Pancreas (tissue), 10 donors: ENCODE measurements around the gene AGGF1. TPM values are rescaled to one million over a fixed set of nuclear protein-coding genes. Genes with fewer than 3 reads are reported as not detected.

Experiments used
- ATAC-seq, 4 donors: fragments of 200-7000 bp; cut with Tn5 transposase; one replicate each; pipeline versions ENCODE4 v1.8.0 to v1.9.1; 2020; ENCODE audit warnings: mild to moderate bottlenecking in 4 of 4, moderate library complexity in 4 of 4
- DNase-seq, 6 donors: peaks; one replicate each; pipeline ENCODE4 v3.0.0-alpha.2; 2020
- FAIRE-seq: peaks from 2 replicates; lab custom pipeline; 2012; peaks lifted over from hg19 to GRCh38; lab: Jason Lieb, UNC
- H3K27ac ChIP-seq, 4 donors: fragments of 200-600 bp; sonication (generic); 1 replicate in 3 of 4; 2 replicates in 1 of 4; pipeline versions ENCODE4 v1.5.0 to v1.8.0; 2020
- H3K27me3 ChIP-seq, 4 donors: fragments of 200-600 bp; one replicate each; pipeline ENCODE4 v1.8.0; 2021
- H3K36me3 ChIP-seq, 3 donors: fragments of 200-600 bp; sonication (generic) in 1 of 3; one replicate each; pipeline versions ENCODE4 v1.5.0 to v1.8.0; 2020 to 2021
- H3K4me1 ChIP-seq, 3 donors: fragments of 200-600 bp; one replicate each; pipeline ENCODE4 v1.8.0; 2021
- H3K4me3 ChIP-seq, 4 donors: fragments of 200-600 bp; sonication (generic) in 2 of 4; one replicate each; pipeline versions ENCODE4 v1.5.0 to v1.8.0; 2020 to 2021
- H3K9me3 ChIP-seq, 4 donors: fragments of 200-600 bp; one replicate each; pipeline ENCODE4 v1.8.0; 2021
- WGBS, 2 donors: extraction: QIAGEN DNeasy Blood & Tissue Kit; methylation state at CpG; one replicate each; pipeline ENCODE4 v1.1.7; 2013; 5-methylcytosine and 5-hydroxymethylcytosine counted together
- intact Hi-C, 3 donors: fragments of 100-400 bp; cut with DNase I; formaldehyde crosslinking; loops; one replicate each; pipeline versions ENCODE4 v1.11.1 to v1.14.2; 2022
- polyA plus RNA-seq, 2 donors: library from polyadenylated mRNA; stranded (reverse); fragments of 200-250 nt; gene quantifications; one replicate each; pipeline ENCODE4 v1.2.3, GENCODE V29; 2013
- total RNA-seq, 6 donors: library from RNA; stranded (reverse); fragmentation: NEBNext Ultra II Directional in 4 of 6; extraction: Animal tissue kit (Norgen Biotek cat#: 25700) in 4 of 6; gene quantifications; one replicate each; pipeline versions ENCODE4 v1.2.1 to v1.2.4, GENCODE V29; 2021 to 2023
- TF ChIP-seq, protein P1 (sequence below), 4 donors: fragments of 200-600 bp; sonication (generic) in 3 of 4; IDR thresholded peaks; one replicate each; pipeline versions ENCODE4 v1.5.0 to v1.8.0; 2021; ENCODE audit warnings: antibody characterized with exemption in 4 of 4
- donor health status: healthy with polysubstance abuse.
- donor health status: DM: no; HTN: no; CAD: no; lungs with moderate emphysema.
- donor health status: DM: no; HTN: no; CAD: no.
- donor health status: control.
- donor health status: control.
- donor health status: Bipolar disorder and iron deficiency.
- donor health status: DM: yes; HTN: yes; CAD: no.
- donor health status: DM: no; HTN: no; CAD: no.
- donor health status: DM: no; HTN: no; CAD: no.
- donor health status: DM: yes; HTN: yes; CAD: no.

The AGGF1 gene
- total and polyA plus RNA-seq, 8 donors: 3.7 to 12.9 (median 8.5) TPM

DNA sequence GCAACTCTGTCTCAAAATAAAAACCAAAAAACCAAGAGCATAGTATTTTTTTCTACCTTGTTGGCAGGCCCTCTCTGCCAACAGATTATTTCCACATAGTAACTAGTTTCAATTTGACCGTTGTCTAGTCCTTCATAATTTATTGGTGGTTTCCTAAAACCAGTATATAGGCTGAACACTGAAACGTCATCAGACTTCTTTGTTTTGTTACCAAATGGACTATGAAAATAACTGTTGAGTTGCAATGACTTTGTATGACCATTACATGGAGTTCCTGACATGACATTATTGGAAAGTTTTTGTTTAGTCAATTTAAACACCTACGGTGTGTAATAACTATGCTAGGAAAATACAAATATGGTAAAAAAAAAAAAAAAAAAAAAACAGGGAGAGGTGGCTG, 1.7 kb downstream of the AGGF1 start:
- H3K36me3 ChIP-seq: peaks cover 0 to 13% (median 0%) of the 10 kb centered on the region in 3 donors
- TF ChIP-seq, protein P1, sequence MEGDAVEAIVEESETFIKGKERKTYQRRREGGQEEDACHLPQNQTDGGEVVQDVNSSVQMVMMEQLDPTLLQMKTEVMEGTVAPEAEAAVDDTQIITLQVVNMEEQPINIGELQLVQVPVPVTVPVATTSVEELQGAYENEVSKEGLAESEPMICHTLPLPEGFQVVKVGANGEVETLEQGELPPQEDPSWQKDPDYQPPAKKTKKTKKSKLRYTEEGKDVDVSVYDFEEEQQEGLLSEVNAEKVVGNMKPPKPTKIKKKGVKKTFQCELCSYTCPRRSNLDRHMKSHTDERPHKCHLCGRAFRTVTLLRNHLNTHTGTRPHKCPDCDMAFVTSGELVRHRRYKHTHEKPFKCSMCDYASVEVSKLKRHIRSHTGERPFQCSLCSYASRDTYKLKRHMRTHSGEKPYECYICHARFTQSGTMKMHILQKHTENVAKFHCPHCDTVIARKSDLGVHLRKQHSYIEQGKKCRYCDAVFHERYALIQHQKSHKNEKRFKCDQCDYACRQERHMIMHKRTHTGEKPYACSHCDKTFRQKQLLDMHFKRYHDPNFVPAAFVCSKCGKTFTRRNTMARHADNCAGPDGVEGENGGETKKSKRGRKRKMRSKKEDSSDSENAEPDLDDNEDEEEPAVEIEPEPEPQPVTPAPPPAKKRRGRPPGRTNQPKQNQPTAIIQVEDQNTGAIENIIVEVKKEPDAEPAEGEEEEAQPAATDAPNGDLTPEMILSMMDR (IDR thresholded peaks at IDR 0.05): no peak
- DNase-seq (no peak), FAIRE-seq (no peak), ATAC-seq (no peak)
- no peak overlapping the region for H3K27ac ChIP-seq
- H3K9me3 ChIP-seq: no peaks in the 10 kb centered on the region
- peaks cover 7 to 21% (median 8%) of the 10 kb centered on the region in 3 donors for H3K4me1 ChIP-seq
- intact Hi-C loops: no loop called here
- no peaks in the 10 kb centered on the region for H3K27me3 ChIP-seq
- peak overlapping the region in 1 of 4 donors; percentile 88 for H3K4me3 ChIP-seq
- 87 to 90% methylated on average over 3 of the region's 3 CpGs for WGBS, 2 donors

DNA sequence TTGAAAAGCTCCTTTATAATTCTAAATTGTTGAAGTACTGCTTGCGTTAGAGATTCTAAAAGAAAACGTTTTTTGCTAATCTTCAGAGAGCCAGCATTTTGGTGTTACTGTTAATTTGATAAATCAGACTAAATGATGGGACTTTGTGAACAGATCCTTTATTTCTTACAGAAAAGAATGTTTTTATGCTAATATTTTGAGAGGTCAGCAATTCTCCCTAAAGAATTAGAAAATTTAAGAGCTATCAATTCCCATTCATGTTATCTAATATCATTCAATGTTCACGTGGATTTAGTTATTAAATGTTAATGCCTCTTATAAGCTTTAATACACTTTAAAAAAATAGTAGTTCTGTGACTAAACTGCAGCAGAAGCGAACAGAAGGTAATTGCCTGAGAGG, 2.4 kb downstream of the AGGF1 start:
- DNase-seq: no peak
- no peak for ATAC-seq
- H3K4me1 ChIP-seq: peaks cover 7 to 21% (median 8%) of the 10 kb centered on the region in 3 donors
- intact Hi-C loops: no loop called here
- no peak overlapping the region for H3K27ac ChIP-seq
- peaks cover 0 to 21% (median 0%) of the 10 kb centered on the region in 3 donors for H3K36me3 ChIP-seq
- WGBS, 2 donors: 71 to 77% methylated on average over 4 of the region's 4 CpGs
- TF ChIP-seq, protein P1 (IDR thresholded peaks at IDR 0.05): no peak
- H3K9me3 ChIP-seq: no peaks in the 10 kb centered on the region
- no peak overlapping the region for H3K4me3 ChIP-seq
- no peak for FAIRE-seq
- no peaks in the 10 kb centered on the region for H3K27me3 ChIP-seq

DNA sequence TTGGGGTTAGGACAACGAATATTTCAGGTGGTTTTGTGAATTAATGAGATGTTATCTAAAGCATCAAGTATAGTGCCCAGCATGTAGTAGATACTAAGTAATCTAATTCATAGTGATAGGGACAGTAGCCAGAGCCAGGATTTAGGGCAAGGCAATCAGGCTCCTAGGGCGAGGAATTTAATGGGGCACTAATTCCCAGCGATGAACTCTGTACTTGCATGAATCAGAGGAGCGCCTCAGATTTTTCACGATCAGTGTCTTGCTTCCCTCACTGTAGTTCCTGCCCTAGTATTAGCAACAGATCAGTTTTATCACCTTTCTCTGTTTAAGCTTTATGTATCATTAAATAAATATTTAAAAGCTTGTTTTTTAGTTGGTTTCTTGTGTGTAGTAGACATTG, 3.1 kb downstream of the AGGF1 start:
- FAIRE-seq (no peak), ATAC-seq (no peak), DNase-seq (no peak)
- no peak overlapping the region for H3K4me3 ChIP-seq
- 80 to 83% methylated on average over 5 of the region's 5 CpGs for WGBS, 2 donors
- H3K36me3 ChIP-seq: peaks cover 0 to 22% (median 0%) of the 10 kb centered on the region in 3 donors
- intact Hi-C loops: no loop called here
- H3K27me3 ChIP-seq: no peaks in the 10 kb centered on the region
- peaks cover 7 to 21% (median 8%) of the 10 kb centered on the region in 3 donors for H3K4me1 ChIP-seq
- H3K9me3 ChIP-seq: no peaks in the 10 kb centered on the region
- TF ChIP-seq, protein P1 (IDR thresholded peaks at IDR 0.05): no peak
- no peak overlapping the region for H3K27ac ChIP-seq

DNA sequence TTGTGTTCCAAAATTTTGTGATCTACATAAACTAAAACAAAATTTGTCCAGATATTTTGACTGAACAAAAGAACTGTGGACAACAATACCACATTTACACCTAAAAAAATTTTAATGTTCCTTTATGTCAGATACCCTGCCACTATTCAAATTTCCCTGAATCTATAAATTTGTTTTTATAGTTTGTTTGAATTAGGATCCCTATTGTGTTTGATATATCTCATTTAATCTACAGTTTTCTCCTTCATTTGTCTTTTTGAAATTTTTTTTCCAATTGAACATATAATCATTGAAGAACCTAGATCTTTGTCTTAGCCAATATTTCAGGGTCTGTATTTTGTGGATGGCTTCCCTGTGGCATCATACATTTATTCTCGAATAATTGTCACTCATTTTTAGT, 5.7 kb downstream of the AGGF1 start:
- Histone ChIP-seq H3K4me3 (no peak overlapping the region), H3K27ac (no peak overlapping the region), H3K27me3 (no peaks in the 10 kb centered on the region), H3K4me1 (peaks cover 7 to 17% (median 8%) of the 10 kb centered on the region in 3 donors), H3K9me3 (no peaks in the 10 kb centered on the region), H3K36me3 (peaks cover 0 to 38% (median 13%) of the 10 kb centered on the region in 3 donors)
- intact Hi-C loops: no loop called here
- DNase-seq (no peak), FAIRE-seq (no peak), ATAC-seq (no peak)
- WGBS, 2 donors: 84 to 87% methylated on average over 1 of the region's 1 CpG
- TF ChIP-seq, protein P1 (IDR thresholded peaks at IDR 0.05): no peak

DNA sequence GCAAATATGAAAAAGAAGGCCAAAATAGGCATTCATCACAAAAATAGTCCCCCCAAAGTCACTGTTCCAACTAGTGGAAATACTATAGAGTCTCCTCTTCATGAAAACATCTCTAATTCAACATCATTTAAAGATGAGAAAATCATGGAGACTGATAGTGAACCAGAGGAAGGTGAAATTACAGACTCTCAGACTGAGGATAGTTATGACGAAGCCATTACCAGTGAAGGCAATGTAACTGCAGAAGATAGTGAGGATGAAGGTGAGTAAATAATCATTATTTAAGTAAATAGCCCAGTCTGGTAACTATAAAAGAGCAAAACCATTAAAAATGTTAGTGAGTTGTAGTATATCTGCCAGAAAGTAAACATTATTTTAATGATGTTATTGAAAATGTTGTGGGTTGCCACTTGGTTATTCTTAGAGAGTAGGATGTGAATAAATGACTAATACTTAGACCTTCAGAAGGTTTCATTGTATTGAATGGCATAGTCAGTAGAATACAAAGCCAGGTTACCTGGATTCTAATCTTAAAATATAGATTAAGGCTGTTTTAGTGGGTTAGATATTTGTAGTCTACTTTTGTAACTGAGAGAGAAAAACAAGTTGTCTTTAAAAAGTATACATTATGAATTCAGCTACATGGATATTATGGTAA, 16.3 kb downstream of the AGGF1 start:
- peaks cover 0 to 18% (median 2%) of the 10 kb centered on the region in 3 donors for H3K36me3 ChIP-seq
- H3K9me3 ChIP-seq: no peaks in the 10 kb centered on the region
- no peaks in the 10 kb centered on the region for H3K4me1 ChIP-seq
- no peak for DNase-seq
- no peaks in the 10 kb centered on the region for H3K27me3 ChIP-seq
- no peak overlapping the region for H3K27ac ChIP-seq
- ATAC-seq: no peak
- H3K4me3 ChIP-seq: no peak overlapping the region
- TF ChIP-seq, protein P1 (IDR thresholded peaks at IDR 0.05): no peak
- no peak for FAIRE-seq
- 95 to 98% methylated on average over 1 of the region's 1 CpG for WGBS, 2 donors
- intact Hi-C loops: no loop called here
